ENCODE measurements around the gene TVP23A. TPM values are rescaled to one million over a fixed set of nuclear protein-coding genes. Genes with fewer than 3 reads are reported as not detected.

The TVP23A gene
- total RNA-seq, 1 donor from 2014 or later: 0.24 TPM

DNA sequence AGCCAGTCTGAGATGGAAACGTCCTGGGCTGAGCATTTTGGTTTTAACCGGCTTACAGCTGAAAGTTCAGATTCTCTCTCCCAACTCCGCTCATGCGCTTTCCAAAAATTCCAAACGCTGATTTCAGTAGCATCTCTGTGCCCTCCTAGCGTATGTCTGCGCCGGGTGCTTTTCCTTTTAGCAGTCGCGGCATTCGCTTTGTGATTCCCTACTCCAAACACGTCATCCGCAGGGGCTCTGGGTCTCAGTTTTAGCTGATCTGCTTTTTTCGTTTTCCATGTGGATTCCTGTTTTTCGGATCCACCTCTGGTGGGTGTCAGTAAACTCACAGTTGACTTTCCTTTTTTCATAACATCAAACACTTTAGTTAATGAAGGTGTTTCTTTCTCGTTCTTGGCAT lies 22.1 kb upstream of the TVP23A start:
- H3K9me3 ChIP-seq: no peaks in the 10 kb centered on the region
- no peaks in the 10 kb centered on the region for H3K27me3 ChIP-seq (ENCODE audit: low read depth)
- no peaks in the 10 kb centered on the region for H3K36me3 ChIP-seq
- ATAC-seq (no peak), DNase-seq (no peak)
- intact Hi-C loops (cut with DNase I): no loop called here
- peaks cover 15% of the 10 kb centered on the region for H3K4me1 ChIP-seq
- H3K27ac ChIP-seq: no peak overlapping the region
- no peak overlapping the region for H3K4me3 ChIP-seq
- TF ChIP-seq, protein P1, sequence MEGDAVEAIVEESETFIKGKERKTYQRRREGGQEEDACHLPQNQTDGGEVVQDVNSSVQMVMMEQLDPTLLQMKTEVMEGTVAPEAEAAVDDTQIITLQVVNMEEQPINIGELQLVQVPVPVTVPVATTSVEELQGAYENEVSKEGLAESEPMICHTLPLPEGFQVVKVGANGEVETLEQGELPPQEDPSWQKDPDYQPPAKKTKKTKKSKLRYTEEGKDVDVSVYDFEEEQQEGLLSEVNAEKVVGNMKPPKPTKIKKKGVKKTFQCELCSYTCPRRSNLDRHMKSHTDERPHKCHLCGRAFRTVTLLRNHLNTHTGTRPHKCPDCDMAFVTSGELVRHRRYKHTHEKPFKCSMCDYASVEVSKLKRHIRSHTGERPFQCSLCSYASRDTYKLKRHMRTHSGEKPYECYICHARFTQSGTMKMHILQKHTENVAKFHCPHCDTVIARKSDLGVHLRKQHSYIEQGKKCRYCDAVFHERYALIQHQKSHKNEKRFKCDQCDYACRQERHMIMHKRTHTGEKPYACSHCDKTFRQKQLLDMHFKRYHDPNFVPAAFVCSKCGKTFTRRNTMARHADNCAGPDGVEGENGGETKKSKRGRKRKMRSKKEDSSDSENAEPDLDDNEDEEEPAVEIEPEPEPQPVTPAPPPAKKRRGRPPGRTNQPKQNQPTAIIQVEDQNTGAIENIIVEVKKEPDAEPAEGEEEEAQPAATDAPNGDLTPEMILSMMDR (IDR thresholded peaks at IDR 0.05): no peak

DNA sequence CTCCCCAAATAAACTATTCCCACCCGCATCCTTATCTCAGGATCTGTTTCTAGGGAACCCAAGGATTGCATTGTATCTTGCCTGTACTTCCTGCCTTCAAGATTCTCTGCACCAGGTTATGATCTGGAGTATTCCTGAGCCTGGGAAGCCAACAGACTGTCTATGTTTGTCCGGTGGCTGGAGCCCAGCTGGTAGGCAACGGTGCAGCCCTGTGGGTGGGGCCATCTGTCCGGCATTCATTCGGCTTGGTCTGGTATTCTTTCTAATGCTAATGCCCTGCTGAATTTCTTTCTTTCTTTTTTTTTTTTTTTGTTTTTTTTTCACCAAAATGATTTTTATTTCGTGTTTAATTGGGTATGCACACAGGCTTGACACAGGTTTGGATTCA lies 20.7 kb upstream of the TVP23A start:
- Histone ChIP-seq H3K9me3 (no peaks in the 10 kb centered on the region), H3K36me3 (no peaks in the 10 kb centered on the region), H3K27ac (no peak overlapping the region), H3K4me1 (peaks cover 15% of the 10 kb centered on the region), H3K27me3 (ENCODE audit: low read depth) (no peaks in the 10 kb centered on the region), H3K4me3 (no peak overlapping the region)
- TF ChIP-seq, protein P1 (IDR thresholded peaks at IDR 0.05): no peak
- ATAC-seq: no peak
- no peak for DNase-seq
- intact Hi-C loops (cut with DNase I): no loop called here

DNA sequence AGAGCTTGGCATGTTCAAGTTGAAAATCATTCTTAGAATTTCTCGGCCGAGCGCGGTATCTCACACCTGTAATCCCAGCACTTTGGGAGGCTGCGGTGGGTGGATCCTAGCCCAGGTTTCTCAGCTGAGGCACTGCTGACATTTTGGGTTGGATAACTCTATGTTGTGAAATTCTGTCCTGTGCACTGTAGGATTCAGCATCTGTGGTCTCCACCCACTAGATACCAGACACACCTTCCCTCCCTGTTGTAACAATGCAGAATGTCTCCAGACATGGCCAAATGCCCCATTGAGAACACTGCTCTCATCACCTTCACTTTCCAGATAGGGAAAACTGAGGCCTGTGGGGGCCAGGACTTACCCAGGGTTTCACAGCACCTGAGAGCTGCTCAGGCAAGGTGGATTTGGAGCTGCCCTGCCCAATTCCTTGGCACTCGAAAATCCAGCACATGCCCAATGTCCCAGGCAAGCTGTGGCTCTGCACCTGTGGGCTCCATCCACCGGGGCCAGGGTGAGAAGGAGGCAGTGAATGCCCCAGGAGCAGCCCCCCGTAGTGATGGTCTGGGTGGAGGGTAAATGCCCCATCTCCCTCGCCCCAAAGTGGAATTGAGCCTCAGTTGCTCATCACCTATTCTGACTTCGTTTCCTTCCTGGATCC lies 20.2 kb upstream of the TVP23A start:
- ATAC-seq (no peak), DNase-seq (no peak)
- Histone ChIP-seq H3K4me1 (peaks cover 15% of the 10 kb centered on the region), H3K36me3 (no peaks in the 10 kb centered on the region), H3K27ac (no peak overlapping the region), H3K27me3 (ENCODE audit: low read depth) (no peaks in the 10 kb centered on the region), H3K4me3 (no peak overlapping the region), H3K9me3 (no peaks in the 10 kb centered on the region)
- TF ChIP-seq, protein P1 (IDR thresholded peaks at IDR 0.05): no peak
- intact Hi-C loops (cut with DNase I): no loop called here

DNA sequence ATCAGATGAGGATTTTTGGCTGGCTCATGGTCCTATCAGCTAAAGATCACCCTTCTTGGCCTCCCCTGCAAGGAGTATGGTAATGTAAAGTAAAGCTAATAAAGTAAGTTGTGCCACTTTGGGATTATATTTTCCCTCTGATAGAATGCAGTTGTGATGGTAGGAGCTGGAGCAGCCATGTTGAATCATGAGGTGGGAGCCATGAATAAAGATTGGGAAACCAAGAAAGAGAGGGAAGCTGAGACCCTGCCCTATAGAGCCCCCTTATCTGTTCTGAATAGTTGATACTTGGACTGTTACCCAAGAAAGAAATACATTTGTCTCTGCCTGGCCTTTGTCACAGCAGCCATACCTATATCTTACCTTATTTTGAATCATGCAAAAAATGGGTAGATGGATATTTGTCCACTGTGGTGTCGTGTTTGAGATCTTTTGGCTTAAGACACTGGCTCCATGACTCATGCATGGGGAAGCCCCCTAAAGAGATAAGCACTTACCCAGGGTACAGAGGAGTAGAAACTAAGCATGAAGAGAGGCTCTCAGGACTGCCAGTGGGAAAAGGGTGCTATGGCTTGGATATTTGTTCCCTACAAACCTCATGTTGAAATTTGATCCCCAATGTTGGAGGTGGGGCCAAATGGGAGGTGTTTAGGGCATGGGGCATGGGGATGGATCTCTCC lies 17.7 kb upstream of the TVP23A start:
- H3K27ac ChIP-seq: no peak overlapping the region
- no peaks in the 10 kb centered on the region for H3K27me3 ChIP-seq (ENCODE audit: low read depth)
- H3K9me3 ChIP-seq: no peaks in the 10 kb centered on the region
- no peak overlapping the region for H3K4me3 ChIP-seq
- TF ChIP-seq, protein P1 (IDR thresholded peaks at IDR 0.05): no peak
- no peak for ATAC-seq
- DNase-seq: no peak
- H3K36me3 ChIP-seq: no peaks in the 10 kb centered on the region
- intact Hi-C loops (cut with DNase I): no loop called here
- peaks cover 4% of the 10 kb centered on the region for H3K4me1 ChIP-seq

DNA sequence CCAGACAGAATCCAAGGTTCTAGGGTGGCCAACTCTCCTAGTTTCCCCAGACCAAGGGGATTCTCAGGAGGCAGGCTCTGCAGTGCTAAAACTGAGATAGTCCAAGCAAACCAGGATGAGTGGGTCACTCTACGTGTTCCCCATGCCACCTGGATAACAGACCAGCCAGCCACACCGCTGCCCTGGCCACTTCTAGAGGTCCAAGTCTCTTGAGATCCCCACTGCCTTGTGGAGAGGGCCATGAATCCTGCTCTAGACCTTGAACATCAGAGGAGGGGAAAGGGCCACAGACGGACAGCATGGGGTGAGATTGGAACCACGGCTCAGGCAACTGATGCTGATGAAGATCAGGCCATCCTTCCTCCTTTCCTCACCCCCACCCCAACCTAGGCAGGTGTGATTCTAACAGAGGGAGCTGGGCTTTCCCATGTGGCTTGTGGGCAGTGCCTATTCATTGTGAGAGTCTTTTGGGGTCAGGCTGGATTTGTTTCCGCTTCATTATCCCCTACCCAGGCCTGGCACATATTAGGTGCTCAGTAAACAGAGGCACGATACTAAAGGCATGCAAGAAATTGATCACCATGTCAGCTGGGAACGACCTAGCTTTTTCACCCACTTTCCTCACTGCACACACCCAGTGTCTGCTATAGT lies 16.8 kb upstream of the TVP23A start:
- Histone ChIP-seq H3K4me1 (peaks cover 7% of the 10 kb centered on the region), H3K9me3 (no peaks in the 10 kb centered on the region), H3K27ac (no peak overlapping the region), H3K4me3 (no peak overlapping the region), H3K27me3 (ENCODE audit: low read depth) (no peaks in the 10 kb centered on the region), H3K36me3 (no peaks in the 10 kb centered on the region)
- intact Hi-C loops (cut with DNase I): no loop called here
- ATAC-seq: no peak
- no peak for DNase-seq
- TF ChIP-seq, protein P1 (IDR thresholded peaks at IDR 0.05): no peak

All from lower lobe of right lung (tissue), 2 donors.